ENCODE results near the gene MINDY2. TPM values are rescaled to one million over a fixed set of nuclear protein-coding genes. Genes with fewer than 3 reads are reported as not detected.
A peak's percentile ranks its signal among the peaks of the same experiment; 100 is the strongest.

MINDY2 gene
- polyA plus RNA-seq, 1 experiment, result 7.8 TPM

GRCh38 chr15:58740436-58740835 is 30.7 kb upstream of the MINDY2 start:
- Histone ChIP-seq H3K27me3 (ENCODE audit: control insufficient read depth, insufficient read depth, low read length) (no peaks in the 10 kb centered on the region), H3K36me3 (ENCODE audit: control insufficient read depth, insufficient read depth, low read length) (no peaks in the 10 kb centered on the region), H3K4me3 (ENCODE audit: low read depth, low read length) (no peak overlapping the region)
- DNase-seq (ENCODE audit: low read depth), result no peak
- TF ChIP-seq CTCF (IDR thresholded peaks at IDR 0.05; ENCODE audit: insufficient read depth, low read depth, low read length), result no peak
- ChIA-PET POLR2A (no interaction called here), CTCF (no interaction called here)

GRCh38 chr15:58741032-58741431 is 30.1 kb upstream of the MINDY2 start:
- no peaks in the 10 kb centered on the region for H3K27me3 ChIP-seq (ENCODE audit: control insufficient read depth, insufficient read depth, low read length)
- CTCF ChIA-PET, result no interaction called here
- no peak overlapping the region for H3K4me3 ChIP-seq (ENCODE audit: low read depth, low read length)
- POLR2A ChIA-PET, result no interaction called here
- no peaks in the 10 kb centered on the region for H3K36me3 ChIP-seq (ENCODE audit: control insufficient read depth, insufficient read depth, low read length)
- DNase-seq (ENCODE audit: low read depth), result no peak
- no peak for TF ChIP-seq CTCF (IDR thresholded peaks at IDR 0.05; ENCODE audit: insufficient read depth, low read depth, low read length)

GRCh38 chr15:58742022-58742813 is 28.9 kb upstream of the MINDY2 start:
- POLR2A ChIA-PET, result no interaction called here
- TF ChIP-seq CTCF (IDR thresholded peaks at IDR 0.05; ENCODE audit: insufficient read depth, low read depth, low read length), result no peak
- CTCF ChIA-PET, result interaction anchor here (0.8 to 2.0 kb wide), 2 partner anchors 472 to 787 kb away, joined by 4 to 7 read pairs; no protein-coding TSS in a partner anchor
- no peaks in the 10 kb centered on the region for H3K27me3 ChIP-seq (ENCODE audit: control insufficient read depth, insufficient read depth, low read length)
- no peak overlapping the region for H3K4me3 ChIP-seq (ENCODE audit: low read depth, low read length)
- no peaks in the 10 kb centered on the region for H3K36me3 ChIP-seq (ENCODE audit: control insufficient read depth, insufficient read depth, low read length)
- DNase-seq (ENCODE audit: low read depth), result peak; percentile 35

- no peak for DNase-seq (ENCODE audit: low read depth)
- H3K4me3 ChIP-seq (ENCODE audit: low read depth, low read length), result no peak overlapping the region
- POLR2A ChIA-PET, result interaction anchor here (0.6 kb wide), 1 partner anchor 281 kb away, joined by 4 read pairs; no protein-coding TSS in a partner anchor
- no peak for TF ChIP-seq CTCF (IDR thresholded peaks at IDR 0.05; ENCODE audit: insufficient read depth, low read depth, low read length)
- H3K36me3 ChIP-seq (ENCODE audit: control insufficient read depth, insufficient read depth, low read length), result no peaks in the 10 kb centered on the region
- CTCF ChIA-PET, result interaction anchor here (0.8 to 2.0 kb wide), 2 partner anchors 473 to 786 kb away, joined by 4 to 7 read pairs; no protein-coding TSS in a partner anchor
- H3K27me3 ChIP-seq (ENCODE audit: control insufficient read depth, insufficient read depth, low read length), result no peaks in the 10 kb centered on the region
These were observed 28.1 kb upstream of the MINDY2 start for GRCh38 chr15:58742819-58743502.

GRCh38 chr15:58746174-58746573 is 24.9 kb upstream of the MINDY2 start:
- CTCF ChIA-PET, result interaction anchor here (0.7 to 1.6 kb wide), 2 partner anchors 477 to 518 kb away, joined by 3 to 5 read pairs; no protein-coding TSS in a partner anchor
- no peak for DNase-seq (ENCODE audit: low read depth)

More at GRCh38 chr15:58746174-58746573, 24.9 kb upstream of the MINDY2 start:
- H3K4me3 ChIP-seq (ENCODE audit: low read depth, low read length), result no peak overlapping the region
- POLR2A ChIA-PET, result no interaction called here
- TF ChIP-seq CTCF (IDR thresholded peaks at IDR 0.05; ENCODE audit: insufficient read depth, low read depth, low read length), result no peak
- no peaks in the 10 kb centered on the region for H3K27me3 ChIP-seq (ENCODE audit: control insufficient read depth, insufficient read depth, low read length)
- no peaks in the 10 kb centered on the region for H3K36me3 ChIP-seq (ENCODE audit: control insufficient read depth, insufficient read depth, low read length)
